Kidney (tissue), 14 donors: ENCODE data around the gene PKD1L1. TPM values are rescaled to one million over a fixed set of nuclear protein-coding genes. Genes with fewer than 3 reads are reported as not detected.

Experiments
- DNase-seq, 5 donors: peaks; one replicate each; pipeline ENCODE4 v3.0.0-alpha.2; 2013 to 2020
- FAIRE-seq: peaks from 2 replicates; lab custom pipeline; 2012; peaks lifted over from hg19 to GRCh38; lab: Jason Lieb, UNC
- H3K27ac ChIP-seq, 2 donors: one replicate each; pipeline ENCODE4 v1.7.0; 2013; ENCODE audit warnings: low read depth in 2 of 2, low read length in 2 of 2, inconsistent platforms in 1 of 2
- H3K27me3 ChIP-seq: one replicate; pipeline ENCODE4 v1.7.1; 2013; ENCODE audit warnings: low read length, inconsistent platforms; ENCODE audit not compliant: control insufficient read depth, insufficient read depth
- H3K36me3 ChIP-seq, 3 donors: one replicate each; pipeline versions ENCODE4 v1.7.0 to v1.7.1; 2013; ENCODE audit warnings: low read length in 3 of 3, control low read depth in 1 of 3, inconsistent platforms in 1 of 3; ENCODE audit not compliant: insufficient read depth in 3 of 3, control insufficient read depth in 2 of 3
- H3K4me1 ChIP-seq, 3 donors: one replicate each; pipeline versions ENCODE4 v1.7.0 to v1.7.1; 2013; ENCODE audit warnings: low read length in 3 of 3, inconsistent platforms in 1 of 3, low read depth in 1 of 3; ENCODE audit not compliant: control insufficient read depth in 2 of 3, insufficient read depth in 2 of 3
- H3K4me3 ChIP-seq, 3 donors: one replicate each; pipeline versions ENCODE4 v1.7.0 to v1.8.1; 2013; ENCODE audit warnings: low read length in 3 of 3, control low read depth in 1 of 3, inconsistent platforms in 1 of 3
- H3K9ac ChIP-seq, 3 donors: one replicate each; pipeline versions ENCODE4 v1.7.0 to v1.7.1; 2013; ENCODE audit warnings: low read length in 3 of 3, control low read depth in 1 of 3, inconsistent platforms in 1 of 3
- H3K9me3 ChIP-seq, 3 donors: one replicate each; pipeline versions ENCODE4 v1.7.0 to v1.7.1; 2013; ENCODE audit warnings: low read length in 3 of 3, control low read depth in 1 of 3, inconsistent platforms in 1 of 3; ENCODE audit not compliant: control insufficient read depth in 2 of 3, insufficient read depth in 1 of 3
- CTCF ChIP-seq: IDR thresholded peaks from 3 replicates; pipeline ENCODE4 v1.5.1; 2012; ENCODE audit warnings: mild to moderate bottlenecking, moderate library complexity, borderline replicate concordance; ENCODE audit not compliant: insufficient read depth; ENCODE audit errors: extremely low read depth
- intact Hi-C: fragments of 100-400 bp; cut with DNase I; formaldehyde crosslinking; loops from one replicate; pipeline ENCODE4 v1.11.1; 2022
- polyA plus RNA-seq: library from polyadenylated mRNA; stranded (reverse); fragments of 350-450 nt; fragmentation: Illumina TruSeq; extraction: RNeasy Lipid Tissue Mini Kit (QIAGEN cat#74804); gene quantifications from one replicate; pipeline ENCODE4 v1.2.3, GENCODE V29; 2014; ENCODE audit warnings: low read depth, low replicate concordance; ENCODE audit not compliant: insufficient read depth
- total RNA-seq: library from RNA; stranded (reverse); fragmentation: NEBNext Ultra II Directional; extraction: Animal tissue kit (Norgen Biotek cat#: 25700); gene quantifications from one replicate; pipeline ENCODE4 v1.2.1, GENCODE V29; 2021
- donor health status: control.
- donor health status: control.
- donor health status: control.
- donor health status: control.
- donor health status: control.
- donor health status: DM: yes; HTN: yes; CAD: no.
- donor health status: Normal renal cell carcinoma (clear cell type).

PKD1L1 gene
- total and polyA plus RNA-seq, 2 donors from 2014 or later: 0.32 to 0.82 TPM

- Histone ChIP-seq H3K9me3 (no peaks in the 10 kb centered on the region), H3K4me1 (no peaks in the 10 kb centered on the region), H3K27me3 (no peaks in the 10 kb centered on the region), H3K4me3 (no peak overlapping the region), H3K9ac (no peak overlapping the region), H3K27ac (no peak overlapping the region), H3K36me3 (no peaks in the 10 kb centered on the region)
- TF ChIP-seq CTCF: no peak
- intact Hi-C loops: no loop called here
- no peak for FAIRE-seq
- peak in 3 of 5 donors; percentile 52 to 77 (median 76) for DNase-seq
Observed at GRCh38 chr7:47914717-47915615, 33.3 kb downstream of the PKD1L1 start.

- FAIRE-seq: no peak
Observed at GRCh38 chr7:47912332-47912731, 35.9 kb downstream of the PKD1L1 start.

GRCh38 chr7:47908720-47909119 is 39.5 kb downstream of the PKD1L1 start:
- intact Hi-C loops: no loop called here

More at GRCh38 chr7:47912332-47912731, 35.9 kb downstream of the PKD1L1 start:
- no peak for DNase-seq
- Histone ChIP-seq H3K9me3 (no peaks in the 10 kb centered on the region), H3K27ac (no peak overlapping the region), H3K36me3 (no peaks in the 10 kb centered on the region), H3K4me1 (no peaks in the 10 kb centered on the region), H3K9ac (no peak overlapping the region), H3K27me3 (no peaks in the 10 kb centered on the region), H3K4me3 (no peak overlapping the region)
- no peak for TF ChIP-seq CTCF
- intact Hi-C loops: no loop called here

More at GRCh38 chr7:47908720-47909119, 39.5 kb downstream of the PKD1L1 start:
- Histone ChIP-seq H3K27ac (no peak overlapping the region), H3K36me3 (no peaks in the 10 kb centered on the region), H3K27me3 (no peaks in the 10 kb centered on the region), H3K9me3 (no peaks in the 10 kb centered on the region), H3K4me1 (no peaks in the 10 kb centered on the region), H3K9ac (no peak overlapping the region), H3K4me3 (no peak overlapping the region)
- DNase-seq: no peak
- TF ChIP-seq CTCF: no peak
- no peak for FAIRE-seq
